IPS DF 4.7 (cell line): ENCODE measurements around the gene TMEM150A.
"Not testable (repeated sequence)": the region's sequence is repeated elsewhere in the genome, so short reads cannot be mapped to it uniquely, and the experiment has no call there.

Experiments used
- DNase-seq: peaks from one replicate; pipeline ENCODE4 v3.0.0-alpha.2; 2013; ENCODE audit warnings: low spot score; ENCODE audit errors: extremely low read depth

Gene TMEM150A

DNA sequence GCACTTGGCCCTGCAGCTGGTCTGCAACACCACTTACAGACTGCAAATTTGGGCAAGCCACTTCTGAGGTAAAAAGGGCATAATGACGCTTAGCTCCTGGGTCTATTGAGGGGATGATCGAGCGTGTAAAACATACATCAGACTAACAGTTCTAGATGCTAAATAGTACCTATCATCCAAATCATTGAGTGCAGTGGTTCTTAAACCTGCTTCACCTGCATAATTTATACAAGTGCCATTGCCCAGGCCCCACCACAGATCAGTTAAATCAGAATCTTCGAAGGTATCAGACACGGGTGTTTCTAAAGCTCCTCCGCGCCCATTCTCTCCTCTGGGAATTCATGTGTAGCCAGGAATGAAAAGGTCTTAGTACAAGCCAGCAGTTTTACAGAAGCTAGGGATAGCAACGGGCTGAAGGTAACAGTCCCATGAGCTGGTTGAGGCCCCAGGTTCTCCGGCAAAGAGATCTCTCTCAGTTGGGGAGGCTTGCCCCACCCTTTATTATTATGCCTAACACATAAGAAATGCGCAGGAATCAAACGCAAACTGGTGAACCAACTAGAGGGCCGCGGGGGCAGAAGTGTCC, 7.7 kb downstream of the TMEM150A start:
- no peak for DNase-seq

DNA sequence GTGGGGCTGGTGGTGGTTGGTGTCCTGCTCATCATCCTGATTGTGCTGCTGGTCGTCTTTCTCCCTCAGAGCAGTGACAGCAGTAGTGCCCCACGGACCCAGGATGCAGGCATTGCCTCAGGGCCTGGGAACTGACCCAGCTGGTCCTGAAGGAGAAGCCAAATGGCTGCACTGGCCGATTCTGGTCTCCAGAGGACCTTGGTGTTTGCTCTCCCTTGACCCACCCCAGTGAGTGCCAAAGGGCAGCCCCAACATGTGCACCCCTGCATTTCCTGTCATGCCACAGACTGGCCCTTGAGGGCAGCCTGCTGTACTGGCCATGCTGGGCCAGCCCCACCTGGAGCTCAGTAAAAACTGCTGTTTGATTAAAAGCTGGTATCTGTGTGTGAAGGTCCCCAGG, 9.5 kb downstream of the TMEM150A start:
- no peak for DNase-seq

DNA sequence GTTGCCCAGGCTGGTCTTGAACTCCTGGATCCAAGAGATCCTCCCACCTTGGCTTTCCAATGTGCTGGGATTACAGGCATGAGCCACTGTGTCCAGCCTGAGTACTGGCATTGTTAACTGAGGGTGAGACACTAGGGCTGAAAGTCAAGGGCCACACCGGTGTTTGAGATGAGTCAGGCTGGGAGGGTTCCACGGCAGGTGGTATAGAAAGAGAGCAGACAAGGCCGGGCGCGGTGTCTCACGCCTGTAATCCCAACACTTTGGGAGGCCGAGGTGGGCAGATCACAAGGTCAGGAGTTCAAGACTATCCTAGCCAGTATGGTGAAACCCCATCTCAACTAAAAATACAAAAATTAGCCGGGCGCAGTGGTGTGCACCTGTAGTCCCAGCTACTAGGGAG, 10.2 kb downstream of the TMEM150A start:
- not testable (repeated sequence) for DNase-seq

DNA sequence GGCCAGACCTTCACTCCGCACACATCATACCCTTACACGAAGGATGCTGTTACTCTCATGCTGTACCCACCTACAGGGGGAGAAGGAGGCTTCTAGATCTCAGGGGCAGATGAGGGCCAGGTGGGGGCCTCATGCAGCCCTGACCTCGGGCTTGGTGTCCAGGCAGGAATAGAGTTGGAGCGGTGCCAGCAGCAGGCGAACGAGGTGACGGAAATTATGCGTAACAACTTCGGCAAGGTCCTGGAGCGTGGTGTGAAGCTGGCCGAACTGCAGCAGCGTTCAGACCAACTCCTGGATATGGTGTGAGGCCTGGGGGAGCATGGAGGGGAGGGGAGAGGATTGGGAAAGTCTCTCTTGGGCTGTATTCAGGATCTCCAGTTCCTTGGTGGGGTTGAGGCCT, 10.9 kb downstream of the TMEM150A start:
- no peak for DNase-seq

DNA sequence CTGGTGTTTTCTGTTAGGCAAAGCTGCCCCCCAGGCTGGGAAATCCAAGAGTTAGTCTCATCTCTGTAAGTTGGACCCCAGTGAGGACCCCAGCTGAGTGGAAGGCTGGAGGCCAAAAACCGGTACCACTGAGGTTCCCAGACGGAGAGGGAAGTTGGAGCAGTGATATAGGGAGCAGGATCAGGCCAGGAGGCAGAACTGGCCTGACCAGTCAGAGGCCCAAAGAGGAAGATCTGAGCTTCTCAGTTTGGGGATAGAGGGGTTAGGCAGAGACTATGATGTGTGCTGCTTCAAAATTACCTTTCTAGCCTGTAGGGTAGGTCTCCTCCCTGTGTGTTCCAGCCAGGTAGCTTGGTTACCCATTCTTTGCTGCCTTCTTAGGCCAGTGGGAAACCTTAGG, 11.5 kb downstream of the TMEM150A start:
- no peak for DNase-seq

DNA sequence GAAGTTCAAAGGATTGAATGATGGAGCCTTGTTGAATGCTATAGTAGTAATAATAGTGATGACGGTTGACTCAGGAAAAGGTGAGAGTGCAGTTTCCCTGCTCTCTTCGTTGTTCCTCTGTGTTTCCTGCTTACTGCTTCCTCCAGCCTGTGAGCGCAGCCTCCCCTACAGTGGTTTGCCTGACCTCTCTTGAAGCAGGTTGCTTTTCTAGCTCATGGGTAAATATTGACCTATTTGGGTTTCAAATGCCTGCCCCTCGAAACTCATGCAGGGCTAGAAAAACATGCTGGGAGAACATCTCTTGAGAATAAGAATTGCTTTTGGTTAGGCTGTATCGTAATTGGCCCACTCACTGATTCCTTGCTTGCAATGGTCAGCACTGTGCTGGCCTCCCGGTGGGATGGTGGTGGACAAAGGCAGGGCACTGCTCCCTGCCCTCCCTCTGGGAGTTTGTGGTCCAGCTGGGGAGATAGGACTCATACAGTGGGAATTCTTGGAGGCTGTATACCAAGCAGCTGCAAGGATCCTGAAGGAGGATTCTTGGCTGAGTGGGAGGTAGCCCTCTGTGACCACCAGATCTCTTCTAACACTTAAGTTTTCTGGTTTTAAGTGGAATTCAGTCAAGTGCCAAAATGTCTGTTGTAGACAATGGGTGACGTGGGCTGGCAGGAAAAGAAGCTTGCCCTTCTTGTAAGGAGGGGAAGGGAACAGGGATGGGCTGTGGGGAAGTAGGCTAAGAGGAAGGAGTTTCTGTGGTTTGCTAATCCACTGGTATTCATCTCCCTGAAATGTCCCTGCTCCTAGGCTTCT, 12.3 kb downstream of the TMEM150A start:
- no peak for DNase-seq

DNA sequence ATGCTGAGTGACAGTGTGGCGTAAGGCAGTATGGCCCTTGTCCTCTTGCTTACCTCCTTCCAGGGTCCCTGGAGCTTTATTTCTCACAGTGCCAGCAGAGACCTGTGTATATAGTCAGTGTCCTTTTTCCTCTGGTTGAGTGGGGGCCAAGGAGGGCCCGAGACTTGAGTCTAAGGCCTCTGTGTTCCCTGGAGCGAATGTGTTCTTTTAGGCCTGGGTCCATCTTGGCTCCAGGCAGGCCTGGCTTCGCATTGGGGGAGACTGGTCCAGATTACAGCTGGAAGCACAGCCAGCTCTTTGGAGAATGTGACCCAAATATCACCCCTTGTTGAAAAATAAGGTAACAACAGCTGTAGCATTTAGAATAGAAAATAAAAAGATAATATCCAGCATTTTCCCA, 13.3 kb downstream of the TMEM150A start:
- DNase-seq = no peak

DNA sequence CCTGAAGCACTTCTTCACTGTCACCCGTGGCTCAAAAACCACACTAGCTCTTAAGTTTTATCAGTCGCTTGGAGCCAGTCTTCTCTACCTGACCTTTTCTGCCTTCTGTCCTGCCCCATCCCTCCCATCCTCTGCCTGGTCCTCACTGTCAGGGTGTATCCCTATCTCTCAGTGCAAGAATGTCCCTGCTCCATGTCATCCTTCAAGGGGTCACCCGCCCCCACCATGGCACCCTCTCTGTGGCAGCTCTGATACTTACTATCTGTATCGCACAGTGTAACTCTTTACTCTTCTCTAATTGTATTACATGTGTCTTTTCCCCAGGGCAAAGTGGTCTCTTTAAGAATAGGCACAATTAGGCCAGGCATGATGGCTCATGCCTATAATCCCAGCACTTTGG, 13.9 kb downstream of the TMEM150A start:
- no peak for DNase-seq

DNA sequence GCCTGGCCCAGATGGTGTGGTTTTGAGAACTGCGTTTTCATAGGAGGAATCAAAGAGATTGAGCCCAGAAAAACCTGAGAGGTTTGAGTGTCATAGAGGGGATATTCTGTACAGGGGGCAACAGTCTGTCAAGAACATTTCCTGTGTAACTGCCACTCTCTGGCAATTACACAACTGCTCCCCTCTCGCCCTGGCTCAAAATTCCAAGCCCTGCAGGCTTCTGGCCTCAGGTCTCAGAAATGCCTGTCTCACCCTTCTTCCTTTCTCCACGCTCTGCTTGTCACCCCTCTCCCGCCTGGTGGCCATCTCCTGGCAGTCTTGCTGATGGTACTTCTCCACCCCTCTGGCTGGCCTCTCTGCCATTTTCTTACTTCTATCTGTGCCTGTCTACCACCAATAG, 14.3 kb downstream of the TMEM150A start:
- no peak for DNase-seq

DNA sequence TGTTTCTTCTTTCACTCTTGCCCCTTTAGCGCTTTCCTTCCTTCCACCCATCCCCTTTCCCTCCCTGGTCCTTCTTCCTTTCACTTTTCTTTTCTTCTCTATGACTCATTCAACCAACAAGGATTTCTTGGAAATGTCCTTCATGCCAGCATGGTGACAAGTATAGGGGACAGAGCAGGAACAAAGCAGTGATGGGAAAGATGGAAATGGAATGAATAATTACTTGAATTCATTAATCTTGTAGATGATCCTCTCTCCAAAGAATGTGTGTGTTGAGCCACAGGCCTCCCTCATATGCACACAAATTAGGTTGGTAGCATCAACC, 16.8 kb downstream of the TMEM150A start:
- no peak for DNase-seq

DNA sequence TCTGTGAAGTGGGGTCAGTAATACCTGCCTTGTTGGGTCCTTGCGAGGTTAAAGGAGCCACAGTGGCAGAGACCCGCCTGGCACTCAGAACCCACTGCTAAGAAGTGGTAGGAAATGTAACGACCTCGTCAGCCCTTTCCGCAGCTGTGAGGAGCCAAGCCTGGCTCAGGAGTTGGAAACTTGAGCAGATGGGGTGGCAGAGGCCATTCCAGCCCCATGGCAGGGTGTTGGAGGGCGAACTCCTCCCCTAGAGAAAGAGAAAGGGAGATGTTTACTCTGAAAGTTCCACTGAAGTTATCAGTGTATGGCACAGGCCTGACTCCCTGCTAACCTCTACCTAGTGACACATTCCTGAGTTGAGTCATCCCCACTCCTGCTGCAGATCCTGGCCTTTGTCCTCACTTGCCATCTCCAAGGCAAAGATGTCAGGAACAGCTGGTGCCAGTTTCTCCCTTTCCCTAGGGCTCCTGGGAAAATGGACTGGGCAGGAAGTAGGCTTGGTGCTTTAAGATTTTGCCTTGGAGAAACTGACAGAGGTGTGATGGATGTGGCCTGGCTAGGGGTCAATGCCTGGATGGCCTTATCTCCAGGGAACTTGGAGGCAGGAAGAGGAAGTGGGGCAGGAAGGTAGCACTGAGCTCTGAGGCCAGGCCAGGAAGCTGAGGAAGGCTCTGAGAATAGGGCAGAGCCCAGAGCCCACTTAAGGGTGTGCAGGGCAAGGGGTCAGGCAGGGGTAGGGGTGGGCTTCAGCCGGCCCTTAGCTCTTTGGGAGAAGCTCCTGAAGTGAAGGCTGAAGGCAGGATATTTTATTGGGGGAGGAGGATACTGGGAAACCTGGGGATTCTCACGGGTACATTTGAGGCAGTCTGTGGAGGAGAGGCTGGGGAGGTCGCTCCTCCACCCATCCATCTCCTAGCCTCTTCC, 17.4 kb downstream of the TMEM150A start:
- DNase-seq = no peak

DNA sequence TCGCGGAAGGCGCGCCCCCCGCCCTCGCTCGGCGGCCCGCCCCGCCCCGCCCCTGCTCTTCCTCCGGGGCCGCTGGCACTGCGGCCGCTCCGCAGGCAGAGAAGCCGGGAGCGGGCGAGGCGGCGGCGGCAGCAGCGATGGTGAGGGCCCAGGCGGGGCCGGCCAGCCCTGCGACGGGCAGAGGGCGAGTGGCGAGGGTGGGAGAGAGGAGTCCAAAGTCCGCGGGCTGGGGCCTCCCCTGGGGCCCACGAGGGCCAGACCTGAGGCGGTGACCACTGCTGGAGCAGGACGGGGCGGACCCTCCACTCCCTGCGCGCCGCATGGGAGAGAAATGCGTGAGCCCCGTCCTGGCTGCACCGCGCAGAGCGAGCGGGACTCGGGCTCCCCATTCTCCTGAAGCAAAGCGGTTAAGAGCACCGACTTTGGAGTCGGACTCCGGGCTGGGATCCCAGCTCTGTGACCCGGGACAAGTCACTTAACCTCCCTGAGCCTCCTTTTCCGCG, 18.1 kb downstream of the TMEM150A start, which contains the start of gene VAMP5:
Gene VAMP5, plus strand, starts transcription at position 78 of the 503 bp plus-strand sequence. Its CDS starts 60 bp downstream, at position 138.
- DNase-seq = no peak

DNA sequence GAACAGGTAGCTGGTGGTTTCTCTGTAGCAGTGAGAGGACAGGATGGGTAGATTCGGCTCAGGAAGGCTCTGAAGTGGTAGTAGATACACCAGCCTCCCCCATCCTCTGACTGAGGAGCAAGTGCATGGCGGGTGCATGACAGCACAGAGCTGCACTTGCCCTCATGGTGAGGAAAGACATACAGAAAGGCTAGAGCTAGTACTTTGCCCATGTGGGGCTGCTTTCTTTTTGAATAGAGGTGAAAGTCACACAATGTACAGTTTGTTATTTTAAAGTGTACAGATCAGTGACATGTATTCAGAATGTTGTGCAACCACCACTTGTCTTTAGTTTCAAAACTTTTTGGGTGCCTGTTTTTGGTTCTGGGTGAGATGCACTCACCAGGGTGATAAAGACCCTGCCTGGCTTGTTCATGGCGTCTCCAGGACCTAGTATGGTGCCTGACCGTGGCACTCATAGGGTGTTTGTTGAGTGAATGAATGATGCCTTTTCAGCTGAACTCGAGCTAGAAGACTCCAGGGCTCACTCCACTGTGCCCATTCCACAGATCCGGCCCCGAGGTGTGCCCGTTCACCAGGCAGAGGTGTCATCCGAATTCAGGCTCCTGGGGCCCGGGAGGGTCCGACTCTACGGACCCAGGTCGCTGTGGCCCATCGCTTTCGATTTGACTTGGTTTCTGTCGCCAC, 18.7 kb downstream of the TMEM150A start:
- no peak for DNase-seq

DNA sequence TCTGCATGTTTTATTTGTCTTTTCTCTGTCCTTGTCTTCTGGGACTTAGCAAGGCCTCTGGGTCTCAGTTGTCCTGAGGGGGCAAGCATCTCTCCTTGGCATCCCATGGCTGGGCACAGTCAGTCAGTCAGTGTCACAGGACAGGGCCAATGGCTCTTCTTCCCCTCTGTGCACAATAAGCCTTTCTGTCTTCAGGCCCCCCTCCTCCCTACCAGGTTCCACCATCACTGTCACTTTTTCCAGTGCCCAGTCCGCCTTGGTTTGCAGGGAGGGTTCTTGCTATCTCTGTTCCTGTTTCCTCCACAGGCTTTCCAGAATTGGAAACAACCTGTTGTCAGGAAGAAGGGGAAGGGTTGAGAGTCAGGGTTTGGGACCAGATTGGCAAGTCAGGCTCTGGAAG, 20.0 kb downstream of the TMEM150A start:
- no peak for DNase-seq

DNA sequence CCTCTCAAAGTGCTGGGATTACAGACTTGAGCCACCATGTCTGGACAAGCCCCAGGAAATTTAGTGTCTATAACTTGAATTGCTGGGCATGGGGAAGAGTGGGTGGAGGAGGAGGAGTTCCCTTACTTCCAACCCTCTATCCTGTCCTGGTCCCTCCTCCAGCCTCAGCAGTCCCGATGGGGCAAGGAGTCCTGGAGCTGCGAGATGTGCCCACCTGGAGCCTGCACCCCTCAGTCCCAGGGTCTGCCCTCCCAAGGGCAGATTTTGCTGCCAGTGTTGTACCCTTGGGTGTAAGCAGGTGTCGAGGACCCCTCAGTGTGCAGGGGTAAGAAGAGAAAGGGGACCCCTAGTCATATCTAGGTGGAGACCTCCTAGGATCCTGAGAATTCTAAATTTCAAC, 22.3 kb downstream of the TMEM150A start:
- no peak for DNase-seq

DNA sequence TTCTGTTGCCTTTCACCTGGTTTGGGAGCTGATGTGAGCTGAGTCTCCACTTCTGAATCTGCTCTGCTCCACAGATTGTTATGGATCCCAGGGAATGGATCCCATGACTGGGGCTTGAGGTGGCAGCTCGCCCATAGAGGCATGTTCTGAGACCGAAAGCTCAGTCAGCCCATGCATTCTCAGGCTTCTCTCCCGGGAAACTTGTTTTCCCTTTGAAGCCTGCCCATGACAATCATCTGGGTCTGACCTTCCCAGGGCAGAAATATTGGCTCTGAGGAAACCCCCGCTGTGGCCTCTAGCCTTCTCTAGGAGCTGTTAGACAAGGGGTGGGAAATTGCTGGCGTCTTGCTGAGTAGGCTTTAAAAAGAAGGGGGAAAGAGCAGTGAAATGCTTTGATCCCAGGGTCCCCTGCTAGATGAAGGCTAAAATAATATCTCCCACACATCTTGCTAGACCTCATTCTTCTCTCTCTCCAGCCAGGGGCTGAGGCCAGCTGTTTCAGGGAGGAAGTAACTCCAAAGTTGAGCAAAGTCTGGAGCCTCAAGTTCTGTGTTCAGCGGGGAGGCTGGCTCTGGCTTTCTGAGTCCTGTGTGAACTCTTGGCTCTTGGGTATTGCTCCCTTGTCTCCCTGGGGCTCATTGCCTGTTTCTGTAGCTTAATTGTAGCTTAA, 23.1 kb downstream of the TMEM150A start:
- no peak for DNase-seq

DNA sequence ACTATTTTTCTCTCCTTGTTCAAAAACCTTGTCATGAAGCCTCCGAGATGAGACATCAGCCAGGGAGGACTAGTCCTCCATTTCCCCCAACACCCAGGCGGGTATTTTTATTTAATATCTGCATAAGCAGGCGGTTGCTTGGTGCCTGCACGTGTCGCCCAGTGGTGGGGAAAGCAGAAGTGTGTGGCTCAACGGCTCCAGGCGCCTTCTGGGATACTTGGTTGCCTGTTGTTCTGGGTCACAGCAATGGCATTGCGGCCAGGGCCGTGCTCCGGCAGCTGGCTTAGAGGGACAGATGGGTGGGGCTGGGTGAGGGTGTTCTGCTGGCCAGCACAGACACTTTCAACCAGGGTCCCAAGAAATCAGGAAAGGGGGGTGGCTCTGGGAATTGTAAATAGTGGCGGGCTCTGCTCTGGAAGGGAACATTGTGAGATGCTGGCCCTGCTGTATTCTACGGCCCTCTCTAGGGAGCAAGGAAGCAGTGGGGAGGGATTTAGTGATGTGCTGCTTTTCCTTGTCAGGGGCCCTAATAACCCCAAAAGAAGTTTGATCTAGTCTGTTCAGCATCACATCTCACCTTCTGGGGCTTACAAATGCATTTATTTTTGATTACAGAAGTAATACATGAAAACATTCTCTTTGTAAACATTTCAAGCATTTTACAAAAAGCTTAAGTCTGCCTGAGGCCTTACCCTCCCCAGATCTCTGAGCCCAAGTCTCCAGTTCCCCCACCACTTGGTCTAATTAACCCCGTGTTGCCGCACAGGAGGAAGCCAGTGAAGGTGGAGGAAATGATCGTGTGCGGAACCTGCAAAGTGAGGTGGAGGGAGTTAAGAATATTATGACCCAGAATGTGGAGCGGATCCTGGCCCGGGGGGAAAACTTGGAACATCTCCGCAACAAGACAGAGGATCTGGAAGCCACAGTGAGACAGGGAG, 24.0 kb downstream of the TMEM150A start:
- DNase-seq = no peak

DNA sequence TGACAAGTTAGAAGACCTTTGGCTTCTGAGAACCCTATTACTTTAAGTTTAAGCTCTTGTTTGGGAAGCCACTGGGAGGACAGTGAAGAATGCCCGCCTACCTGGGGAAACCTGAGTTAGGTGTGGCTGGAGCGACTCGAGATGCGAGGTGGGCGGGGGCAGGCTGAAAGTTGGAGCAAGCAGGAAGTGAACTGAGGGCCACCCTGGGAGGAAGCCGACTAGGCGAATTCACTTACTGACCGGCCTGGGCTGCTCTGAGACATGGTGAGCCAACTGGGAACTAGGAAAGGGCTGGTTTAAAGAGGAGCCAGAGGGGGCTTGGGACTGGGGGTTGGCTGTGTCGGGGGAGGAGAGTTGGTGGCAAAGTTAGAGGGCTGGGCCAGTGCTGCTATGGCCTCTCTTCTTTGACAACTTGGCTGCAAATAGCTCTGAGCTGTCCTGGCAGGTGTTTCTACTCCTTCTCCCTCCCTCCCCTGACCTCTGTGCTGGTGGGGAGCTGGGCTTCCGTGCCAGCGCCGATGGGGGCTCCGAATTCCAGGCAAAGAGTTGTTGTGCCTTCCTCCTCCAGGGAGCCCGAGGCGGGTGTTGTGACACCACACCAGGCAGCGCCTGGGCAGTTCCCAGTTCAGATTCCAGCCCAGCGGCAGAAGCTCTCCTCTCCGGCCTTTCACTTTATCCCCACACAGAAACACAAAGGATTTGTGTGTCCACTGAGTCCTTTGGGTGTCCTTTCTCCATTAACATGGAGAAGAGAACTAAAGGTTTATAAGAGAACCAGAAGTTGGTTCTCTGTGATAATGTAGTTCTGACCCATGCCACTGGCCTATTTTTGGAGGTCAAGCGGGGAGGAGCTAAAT, 24.9 kb downstream of the TMEM150A start, which contains the start of gene VAMP8:
Gene VAMP8, plus strand, starts transcription at position 201 of the 857 bp plus-strand sequence. Its CDS starts 61 bp downstream, at position 262.
- DNase-seq = no peak

DNA sequence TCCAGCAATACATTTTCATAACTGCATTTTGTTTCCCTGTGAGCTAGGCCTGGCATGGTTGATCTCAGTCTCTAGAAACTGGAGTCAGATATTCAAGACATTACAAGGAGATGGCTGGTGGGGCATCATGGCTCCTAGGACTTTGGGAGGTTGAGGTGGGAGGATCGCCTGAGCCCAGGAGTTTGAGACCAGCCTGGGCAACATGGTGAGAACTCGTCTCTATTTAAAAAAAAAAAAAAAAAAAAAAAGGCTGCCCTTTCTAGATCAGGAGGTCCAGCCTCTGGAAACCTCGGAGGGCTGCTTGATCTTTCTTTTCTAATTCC, 25.5 kb downstream of the TMEM150A start:
- DNase-seq = no peak
